ENCODE measurements around the gene POFUT2. TPM values are rescaled to one million over a fixed set of nuclear protein-coding genes. Genes with fewer than 3 reads are reported as not detected.
"Not testable (repeated sequence)": the region's sequence is repeated elsewhere in the genome, so short reads cannot be mapped to it uniquely, and the experiment has no call there.

Gene POFUT2
- total and polyA plus RNA-seq, 9 donors, result 25.7 to 52.9 (median 40.1) TPM

DNA sequence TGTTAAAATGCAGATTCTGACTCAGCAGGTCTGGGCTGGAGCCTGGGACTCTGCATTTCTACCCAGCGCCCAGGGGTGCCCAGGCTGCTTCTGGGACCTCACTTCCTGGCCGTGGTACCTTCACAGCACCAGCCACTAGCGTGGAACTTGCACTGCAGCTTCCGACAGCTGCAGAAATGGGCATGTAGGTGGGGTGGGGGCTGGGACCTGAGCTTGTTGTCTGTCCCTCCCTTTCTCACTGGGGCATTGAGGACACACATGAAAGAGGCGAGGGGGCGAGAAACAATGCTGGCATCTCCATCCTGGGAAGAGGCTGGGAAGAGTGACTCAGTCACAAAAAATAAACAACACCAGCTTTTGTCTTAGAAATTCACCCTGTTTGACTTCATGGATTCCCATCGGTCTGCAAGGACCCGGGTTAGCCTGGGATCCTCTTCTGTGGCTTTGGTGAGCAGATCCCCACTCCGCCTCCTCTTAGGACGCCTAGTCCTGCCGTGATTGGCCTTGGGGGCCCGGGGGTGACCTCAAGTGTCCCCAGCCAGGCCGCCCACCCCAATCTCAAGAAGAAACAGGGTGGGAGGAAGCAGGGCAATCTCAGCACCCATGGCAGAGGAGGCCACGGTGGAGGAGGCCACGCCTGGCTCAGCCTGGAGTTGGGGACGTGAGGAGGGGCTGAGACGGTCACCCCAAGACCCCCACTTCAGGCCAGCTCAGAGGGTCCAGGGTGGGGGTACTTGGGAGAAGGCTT is 29.9 kb upstream of the POFUT2 start:
- Histone ChIP-seq H3K4me3 (no peak overlapping the region), H3K36me3 (no peaks in the 10 kb centered on the region), H3K27me3 (no peaks in the 10 kb centered on the region), H3K9me3 (no peaks in the 10 kb centered on the region), H3K4me1 (ENCODE audit: insufficient read depth) (peaks cover 9% of the 10 kb centered on the region), H3K27ac (no peak overlapping the region)
- TF ChIP-seq POLR2A (IDR thresholded peaks at IDR 0.05) (no peak), EP300 (IDR thresholded peaks at IDR 0.05) (no peak)
- TF ChIP-seq, protein P1, sequence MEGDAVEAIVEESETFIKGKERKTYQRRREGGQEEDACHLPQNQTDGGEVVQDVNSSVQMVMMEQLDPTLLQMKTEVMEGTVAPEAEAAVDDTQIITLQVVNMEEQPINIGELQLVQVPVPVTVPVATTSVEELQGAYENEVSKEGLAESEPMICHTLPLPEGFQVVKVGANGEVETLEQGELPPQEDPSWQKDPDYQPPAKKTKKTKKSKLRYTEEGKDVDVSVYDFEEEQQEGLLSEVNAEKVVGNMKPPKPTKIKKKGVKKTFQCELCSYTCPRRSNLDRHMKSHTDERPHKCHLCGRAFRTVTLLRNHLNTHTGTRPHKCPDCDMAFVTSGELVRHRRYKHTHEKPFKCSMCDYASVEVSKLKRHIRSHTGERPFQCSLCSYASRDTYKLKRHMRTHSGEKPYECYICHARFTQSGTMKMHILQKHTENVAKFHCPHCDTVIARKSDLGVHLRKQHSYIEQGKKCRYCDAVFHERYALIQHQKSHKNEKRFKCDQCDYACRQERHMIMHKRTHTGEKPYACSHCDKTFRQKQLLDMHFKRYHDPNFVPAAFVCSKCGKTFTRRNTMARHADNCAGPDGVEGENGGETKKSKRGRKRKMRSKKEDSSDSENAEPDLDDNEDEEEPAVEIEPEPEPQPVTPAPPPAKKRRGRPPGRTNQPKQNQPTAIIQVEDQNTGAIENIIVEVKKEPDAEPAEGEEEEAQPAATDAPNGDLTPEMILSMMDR (IDR thresholded peaks at IDR 0.05), result no peak
- 62 to 76% (median 66%) methylated on average over 17 of the region's 17 CpGs for WGBS, 3 donors
- peak; percentile 9 to 38 (median 25) for DNase-seq
- intact Hi-C loops (cut with DNase I), result loop anchor here in 1 of 4 donors (2.0 kb wide), 1 partner anchor 45 kb away; no protein-coding TSS in a partner anchor

DNA sequence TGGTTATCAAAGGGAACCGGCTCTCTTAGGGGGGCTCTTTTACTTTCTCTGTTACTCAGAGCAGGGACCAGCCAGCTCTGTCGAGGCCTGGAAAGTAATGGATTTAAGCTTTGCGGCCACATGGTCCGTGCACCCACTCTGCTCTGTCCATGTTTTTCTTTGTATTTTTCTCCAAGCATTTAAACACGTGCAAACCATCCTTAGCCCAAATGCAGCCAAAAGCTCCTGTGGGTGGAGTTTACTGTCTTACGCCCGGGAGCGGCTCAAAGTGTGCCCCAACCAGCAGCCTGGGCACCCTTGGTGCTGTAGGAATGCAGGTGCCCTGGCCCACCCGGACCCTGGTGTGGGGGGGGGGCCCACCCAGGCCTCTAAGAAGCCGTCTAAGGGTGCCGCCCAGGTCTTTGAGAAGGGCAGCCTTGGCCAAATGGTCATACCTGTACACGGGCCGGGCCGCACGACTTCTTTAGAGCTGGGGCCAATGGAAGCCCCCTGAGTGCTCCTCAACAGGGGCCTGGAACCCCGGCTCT is 29.2 kb upstream of the POFUT2 start:
- peak in 3 of 5 donors; percentile 12 to 45 (median 22) for DNase-seq
- no peak for TF ChIP-seq POLR2A (IDR thresholded peaks at IDR 0.05)
- no peak for TF ChIP-seq EP300 (IDR thresholded peaks at IDR 0.05)
- TF ChIP-seq, protein P1 (IDR thresholded peaks at IDR 0.05), result no peak
- no peaks in the 10 kb centered on the region for H3K27me3 ChIP-seq
- WGBS, 3 donors, result 50 to 65% (median 58%) methylated on average over 16 of the region's 16 CpGs
- no peak overlapping the region for H3K27ac ChIP-seq
- H3K4me1 ChIP-seq (ENCODE audit: insufficient read depth), result peaks cover 6% of the 10 kb centered on the region
- no peaks in the 10 kb centered on the region for H3K9me3 ChIP-seq
- intact Hi-C loops (cut with DNase I), result loop anchor here in 1 of 4 donors (2.0 kb wide), 1 partner anchor 46 kb away; no protein-coding TSS in a partner anchor
- no peaks in the 10 kb centered on the region for H3K36me3 ChIP-seq
- H3K4me3 ChIP-seq, result no peak overlapping the region

GRCh38 chr21:45315676-45316470 is 28.2 kb upstream of the POFUT2 start:
- intact Hi-C loops (cut with DNase I), result loop anchor here in 1 of 4 donors (2.0 kb wide), 1 partner anchor 47 kb away; no protein-coding TSS in a partner anchor
- H3K27me3 ChIP-seq; H3K4me1 ChIP-seq (ENCODE audit: insufficient read depth); H3K4me3 ChIP-seq; H3K9me3 ChIP-seq; H3K36me3 ChIP-seq; H3K27ac ChIP-seq; DNase-seq: not testable (repeated sequence)
- WGBS, 3 donors, result 54 to 56% (median 54%) methylated on average over 7 of the region's 7 CpGs

DNA sequence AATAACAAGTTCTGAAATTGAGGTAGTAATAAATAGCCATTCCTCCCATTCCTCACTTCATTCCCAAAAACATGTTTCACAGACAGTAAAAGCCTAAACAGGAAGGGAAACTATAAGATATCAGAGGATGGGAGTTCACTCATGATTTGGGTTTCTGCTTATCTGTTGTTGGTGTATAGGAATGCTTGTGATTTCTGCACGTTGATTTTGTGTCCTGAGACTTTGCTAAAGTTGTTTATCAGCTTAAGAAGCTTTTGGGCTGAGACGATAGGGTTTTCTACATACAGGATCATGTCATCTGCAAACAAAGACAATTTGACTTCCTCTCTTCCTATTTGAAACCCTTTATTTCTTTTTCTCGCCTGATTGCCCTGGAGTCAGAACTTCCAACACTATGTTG is 26.0 kb upstream of the POFUT2 start:
- 31 to 44% (median 34%) methylated on average over 3 of the region's 3 CpGs for WGBS, 3 donors
- H3K9me3 ChIP-seq, result no peaks in the 10 kb centered on the region
- H3K4me3 ChIP-seq, result no peak overlapping the region
- no peak for DNase-seq
- no peak for TF ChIP-seq EP300 (IDR thresholded peaks at IDR 0.05)
- TF ChIP-seq POLR2A (IDR thresholded peaks at IDR 0.05), result no peak
- TF ChIP-seq, protein P1 (IDR thresholded peaks at IDR 0.05), result no peak
- H3K36me3 ChIP-seq, result no peaks in the 10 kb centered on the region
- no peak overlapping the region for H3K27ac ChIP-seq
- intact Hi-C loops (cut with DNase I), result no loop called here
- peaks cover 21% of the 10 kb centered on the region for H3K4me1 ChIP-seq (ENCODE audit: insufficient read depth)
- no peaks in the 10 kb centered on the region for H3K27me3 ChIP-seq

Data from ovary (tissue), 9 donors.